Endothelial cell (in vitro differentiated cells): Measurements from ENCODE around the gene DFFB. TPM values are rescaled to one million over a fixed set of nuclear protein-coding genes. Genes with fewer than 3 reads are reported as not detected.

Source experiments
- DNase-seq: peaks from one replicate; pipeline ENCODE4 v3.0.0; 2021; ENCODE audit warnings: low spot score
- H3K27ac Mint-ChIP-seq: one replicate; pipeline ENCODE4 v1.8.0; 2021; ENCODE audit warnings: mixed read lengths, inconsistent platforms; ENCODE audit not compliant: unreplicated experiment
- H3K27me3 Mint-ChIP-seq: one replicate; pipeline ENCODE4 v1.8.0; 2021; ENCODE audit warnings: mild to moderate bottlenecking, moderate library complexity, mixed read lengths, inconsistent platforms; ENCODE audit not compliant: unreplicated experiment
- H3K36me3 Mint-ChIP-seq: one replicate; pipeline ENCODE4 v1.8.0; 2021; ENCODE audit warnings: mild to moderate bottlenecking, low read depth, mixed read lengths, inconsistent platforms; ENCODE audit not compliant: unreplicated experiment
- H3K4me1 Mint-ChIP-seq: one replicate; pipeline ENCODE4 v1.8.0; 2021; ENCODE audit warnings: mild to moderate bottlenecking, mixed read lengths, inconsistent platforms; ENCODE audit not compliant: unreplicated experiment
- H3K4me3 Mint-ChIP-seq: one replicate; pipeline ENCODE4 v1.8.0; 2021; ENCODE audit warnings: mild to moderate bottlenecking, mixed read lengths, inconsistent platforms; ENCODE audit not compliant: unreplicated experiment
- H3K9me3 Mint-ChIP-seq: one replicate; pipeline ENCODE4 v1.8.0; 2021; ENCODE audit warnings: mixed read lengths, inconsistent platforms; ENCODE audit not compliant: unreplicated experiment
- total RNA-seq: library from RNA; stranded (reverse); fragmentation: NEBNext Ultra II Directional; extraction: Animal tissue kit (Norgen Biotek cat#: 25700); gene quantifications from one replicate; pipeline ENCODE4 v1.2.1, GENCODE V29; 2021; ENCODE audit not compliant: unreplicated experiment
- TF ChIP-seq, protein P1 (sequence below): fragments of 200-600 bp; sonication (generic); IDR thresholded peaks from one replicate; pipeline ENCODE4 v1.5.0; 2021; ENCODE audit warnings: antibody characterized with exemption; ENCODE audit not compliant: unreplicated experiment

DFFB gene
- total RNA-seq, 1 donor from 2014 or later, result 6.8 TPM

DNA sequence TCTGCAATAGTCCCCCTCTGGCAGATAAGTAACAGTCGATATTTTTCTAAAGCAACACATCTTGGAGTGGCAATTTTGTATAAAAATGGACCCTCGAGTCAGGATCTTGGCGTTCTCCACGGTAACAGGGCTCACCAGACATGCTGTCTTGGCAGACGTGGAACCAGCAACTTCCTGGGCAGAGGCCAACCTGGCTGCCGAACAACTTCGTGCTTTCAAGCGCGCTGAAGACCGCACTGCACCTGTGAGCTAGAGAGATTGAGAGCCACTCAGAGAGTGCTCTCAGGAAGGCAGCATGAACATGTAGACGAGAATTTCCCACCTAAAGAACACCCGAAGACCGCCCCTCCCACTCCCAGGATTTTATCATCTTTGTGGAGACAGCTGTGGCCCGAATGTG is 35.5 kb downstream of the DFFB start:
- Mint-ChIP-seq H3K36me3 (peaks cover 17% of the 10 kb centered on the region), H3K9me3 (no peaks in the 10 kb centered on the region), H3K4me1 (no peaks in the 10 kb centered on the region), H3K4me3 (no peak overlapping the region), H3K27me3 (no peaks in the 10 kb centered on the region), H3K27ac (no peak overlapping the region)
- no peak for DNase-seq
- TF ChIP-seq, protein P1, sequence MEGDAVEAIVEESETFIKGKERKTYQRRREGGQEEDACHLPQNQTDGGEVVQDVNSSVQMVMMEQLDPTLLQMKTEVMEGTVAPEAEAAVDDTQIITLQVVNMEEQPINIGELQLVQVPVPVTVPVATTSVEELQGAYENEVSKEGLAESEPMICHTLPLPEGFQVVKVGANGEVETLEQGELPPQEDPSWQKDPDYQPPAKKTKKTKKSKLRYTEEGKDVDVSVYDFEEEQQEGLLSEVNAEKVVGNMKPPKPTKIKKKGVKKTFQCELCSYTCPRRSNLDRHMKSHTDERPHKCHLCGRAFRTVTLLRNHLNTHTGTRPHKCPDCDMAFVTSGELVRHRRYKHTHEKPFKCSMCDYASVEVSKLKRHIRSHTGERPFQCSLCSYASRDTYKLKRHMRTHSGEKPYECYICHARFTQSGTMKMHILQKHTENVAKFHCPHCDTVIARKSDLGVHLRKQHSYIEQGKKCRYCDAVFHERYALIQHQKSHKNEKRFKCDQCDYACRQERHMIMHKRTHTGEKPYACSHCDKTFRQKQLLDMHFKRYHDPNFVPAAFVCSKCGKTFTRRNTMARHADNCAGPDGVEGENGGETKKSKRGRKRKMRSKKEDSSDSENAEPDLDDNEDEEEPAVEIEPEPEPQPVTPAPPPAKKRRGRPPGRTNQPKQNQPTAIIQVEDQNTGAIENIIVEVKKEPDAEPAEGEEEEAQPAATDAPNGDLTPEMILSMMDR, result no peak

DNA sequence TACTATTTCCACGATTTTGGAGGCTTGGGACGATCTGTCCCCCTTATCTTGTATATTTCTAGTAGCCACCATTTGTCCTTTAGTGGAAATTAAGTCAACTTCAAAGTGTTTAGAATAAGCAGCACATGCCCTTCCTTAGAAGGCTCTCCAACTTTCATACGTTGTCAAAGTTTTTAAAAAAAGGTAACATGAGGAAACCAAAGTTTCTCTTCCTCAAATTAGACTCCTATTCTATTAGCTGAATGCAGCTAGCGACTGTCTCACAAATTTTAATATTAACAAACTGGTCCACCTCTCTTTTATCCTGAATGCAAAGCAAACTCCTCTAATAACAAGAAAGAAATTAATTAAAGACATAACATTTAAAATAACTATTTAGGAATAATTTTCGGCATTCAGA is 35.9 kb downstream of the DFFB start:
- H3K27ac Mint-ChIP-seq, result no peak overlapping the region
- peaks cover 12% of the 10 kb centered on the region for H3K36me3 Mint-ChIP-seq
- H3K4me1 Mint-ChIP-seq, result no peaks in the 10 kb centered on the region
- H3K9me3 Mint-ChIP-seq, result no peaks in the 10 kb centered on the region
- H3K4me3 Mint-ChIP-seq, result no peak overlapping the region
- DNase-seq, result no peak
- no peaks in the 10 kb centered on the region for H3K27me3 Mint-ChIP-seq
- TF ChIP-seq, protein P1, result no peak

DNA sequence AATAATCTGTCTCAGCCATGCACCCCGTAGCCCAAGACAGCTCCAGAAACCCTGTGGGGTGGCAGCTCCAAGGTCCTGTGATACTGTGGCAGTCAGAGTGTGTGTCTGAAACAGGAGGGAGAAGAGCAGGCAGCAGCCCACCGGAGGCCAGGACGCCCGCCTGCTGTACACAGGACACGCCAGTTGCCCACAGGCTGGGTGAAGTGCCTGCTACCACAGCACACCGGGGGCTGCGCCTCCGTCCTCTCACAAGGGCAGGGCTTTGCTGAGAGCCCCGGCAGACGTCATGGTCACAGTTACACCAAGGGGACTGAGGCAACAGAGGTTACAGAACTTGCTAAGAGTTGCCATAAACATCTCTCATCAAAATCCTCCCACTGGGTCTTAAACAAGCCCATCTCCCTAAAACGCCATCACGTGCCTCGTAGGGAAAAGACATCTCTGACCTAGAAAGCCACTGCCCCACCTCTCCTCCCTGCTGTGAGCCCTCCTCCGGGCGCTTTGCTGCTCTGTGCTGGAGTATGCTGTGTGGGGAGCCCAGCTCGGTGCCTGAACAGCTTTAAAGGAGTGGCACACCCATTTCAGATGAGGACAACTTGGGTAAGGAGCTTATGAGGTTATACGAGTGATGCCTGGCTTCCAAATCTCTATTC is 37.5 kb downstream of the DFFB start:
- Mint-ChIP-seq H3K27ac (no peak overlapping the region), H3K36me3 (peaks cover 4% of the 10 kb centered on the region), H3K4me3 (no peak overlapping the region), H3K27me3 (peaks cover 5% of the 10 kb centered on the region), H3K4me1 (peaks cover 7% of the 10 kb centered on the region), H3K9me3 (no peaks in the 10 kb centered on the region)
- TF ChIP-seq, protein P1, result no peak
- DNase-seq, result no peak

DNA sequence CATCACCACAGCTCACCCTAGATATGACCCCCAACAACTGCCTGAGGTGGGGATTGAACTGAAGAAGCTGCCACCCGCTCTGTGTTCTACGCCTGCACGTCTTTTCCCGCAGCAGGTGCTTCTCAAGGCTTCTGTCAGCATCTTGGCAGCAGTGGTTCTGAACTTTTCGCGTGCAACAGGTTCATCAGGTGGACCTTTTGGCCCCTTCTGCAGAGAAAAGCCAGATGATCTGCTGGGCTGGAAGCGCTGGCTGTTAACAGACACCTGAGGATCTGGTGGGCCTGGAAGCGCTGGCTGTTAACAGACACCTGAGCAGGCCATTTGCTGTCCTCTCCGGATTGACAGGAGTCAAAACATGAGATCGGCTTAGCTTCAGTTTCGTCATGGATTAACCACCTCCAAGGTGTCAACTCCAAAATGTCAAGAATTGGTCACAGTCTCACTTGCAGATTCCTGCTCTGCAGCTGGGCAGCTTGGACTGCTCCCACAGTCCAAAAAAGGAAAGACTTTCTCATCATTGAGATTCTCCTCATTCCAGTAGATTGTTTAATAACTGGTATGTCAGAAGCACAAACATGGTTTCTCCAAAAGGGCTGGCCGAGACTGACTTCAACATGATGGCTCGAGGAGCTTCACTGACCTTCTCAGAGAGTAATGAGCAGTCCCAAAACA is 38.1 kb downstream of the DFFB start:
- TF ChIP-seq, protein P1, result no peak
- Mint-ChIP-seq H3K36me3 (no peaks in the 10 kb centered on the region), H3K27me3 (peaks cover 5% of the 10 kb centered on the region), H3K4me3 (no peak overlapping the region), H3K4me1 (peaks cover 7% of the 10 kb centered on the region), H3K9me3 (no peaks in the 10 kb centered on the region), H3K27ac (no peak overlapping the region)
- no peak for DNase-seq

DNA sequence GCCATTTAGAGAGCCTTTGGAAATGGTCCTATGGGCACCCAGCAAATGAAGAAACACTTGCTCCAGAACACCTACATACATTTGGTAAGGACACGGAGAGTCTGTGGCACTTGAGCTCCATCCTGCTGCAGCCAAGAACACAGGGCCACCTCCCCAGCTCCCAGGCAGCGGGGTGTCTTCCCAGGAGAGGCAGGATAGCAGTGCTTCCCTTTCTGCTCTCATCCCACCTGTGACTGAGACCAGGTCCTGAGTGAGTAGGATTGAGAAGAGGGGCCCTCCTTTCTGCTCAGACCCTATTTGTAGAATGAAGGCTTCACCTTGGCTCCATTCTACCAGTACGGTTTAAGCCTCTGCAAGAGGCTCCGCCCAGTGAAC is 38.7 kb downstream of the DFFB start:
- H3K27me3 Mint-ChIP-seq, result peaks cover 5% of the 10 kb centered on the region
- peaks cover 9% of the 10 kb centered on the region for H3K4me1 Mint-ChIP-seq
- H3K4me3 Mint-ChIP-seq, result no peak overlapping the region
- no peaks in the 10 kb centered on the region for H3K9me3 Mint-ChIP-seq
- H3K36me3 Mint-ChIP-seq, result no peaks in the 10 kb centered on the region
- TF ChIP-seq, protein P1, result no peak
- DNase-seq, result no peak
- no peak overlapping the region for H3K27ac Mint-ChIP-seq
